BJ (cell line): ENCODE data around the gene ZNF618. TPM values are rescaled to one million over a fixed set of nuclear protein-coding genes. Genes with fewer than 3 reads are reported as not detected.

Experiments used
- CTCF ChIA-PET: fragments of 350-600 bp; formaldehyde crosslinking; extraction: SDS; loops from one replicate; lab custom pipeline; 2021; ENCODE audit warnings: antibody characterized with exemption, inconsistent platforms; lab: Yijun Ruan, JAX
- POLR2A ChIA-PET: fragments of 300-600 bp; sonication (Branson Sonifier 250); formaldehyde crosslinking; extraction: SDS; loops from one replicate; lab custom pipeline; 2021; ENCODE audit warnings: antibody characterized with exemption; lab: Charles Lee
- DNase-seq: peaks from one replicate; pipeline ENCODE4 v3.0.0-alpha.2; 2011; ENCODE audit warnings: low read depth
- H3K27me3 ChIP-seq: 2 replicates; pipeline ENCODE4 v1.6.0; 2011; ENCODE audit warnings: low read length; ENCODE audit not compliant: control insufficient read depth, insufficient read depth
- H3K36me3 ChIP-seq: 2 replicates; pipeline ENCODE4 v1.5.1; 2011; ENCODE audit warnings: low read length; ENCODE audit not compliant: control insufficient read depth, insufficient read depth
- H3K4me3 ChIP-seq: 2 replicates; pipeline ENCODE4 v1.5.1; 2011; ENCODE audit warnings: low read depth, mild to moderate bottlenecking, control low read depth, low read length
- polyA plus RNA-seq: library from polyadenylated mRNA; depleted of rRNA; stranded (reverse); fragments of >200 nt; gene quantifications from 2 replicates; pipeline ENCODE4 v1.2.3, GENCODE V29; 2011
- TF ChIP-seq, protein P1 (sequence below): IDR thresholded peaks from 2 replicates; pipeline ENCODE4 v1.5.1; 2011; ENCODE audit warnings: low read depth, mild to moderate bottlenecking, control low read depth, inconsistent platforms, low read length, moderate library complexity; ENCODE audit not compliant: insufficient read depth

ZNF618 gene
- polyA plus RNA-seq, 1 experiment, result 5.4 TPM

DNA sequence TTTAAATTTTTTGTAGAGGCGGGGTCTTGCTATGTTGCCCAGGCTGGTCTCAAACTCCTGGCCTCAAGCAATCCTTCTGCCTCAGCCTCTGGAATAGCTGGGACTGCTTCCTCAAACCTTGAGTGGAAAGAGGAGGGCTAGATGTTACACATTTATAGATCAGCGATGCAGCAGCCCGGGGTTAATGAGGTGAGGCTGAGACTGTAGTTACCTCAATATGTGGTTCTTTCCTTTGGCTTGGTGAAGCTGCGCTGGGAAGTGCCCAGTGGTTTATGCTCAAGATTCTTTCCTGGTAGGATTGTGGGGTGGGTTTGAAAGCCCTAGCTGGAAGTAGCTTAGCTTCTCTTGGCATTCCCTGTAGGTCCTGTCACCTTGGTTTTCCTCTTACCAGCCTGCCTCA lies 22.5 kb downstream of the ZNF618 start:
- POLR2A ChIA-PET, result no interaction called here

GRCh38 chr9:113899205-113899604 lies 23.1 kb downstream of the ZNF618 start:
- no peak overlapping the region for H3K4me3 ChIP-seq
- no peaks in the 10 kb centered on the region; the same call in 1 of the 2 replicates for H3K36me3 ChIP-seq
- ChIA-PET CTCF (interaction anchor here (1.7 kb wide), 1 partner anchor 53 kb away, joined by 3 read pairs; no protein-coding TSS in a partner anchor), POLR2A (no interaction called here)
- TF ChIP-seq, protein P1, sequence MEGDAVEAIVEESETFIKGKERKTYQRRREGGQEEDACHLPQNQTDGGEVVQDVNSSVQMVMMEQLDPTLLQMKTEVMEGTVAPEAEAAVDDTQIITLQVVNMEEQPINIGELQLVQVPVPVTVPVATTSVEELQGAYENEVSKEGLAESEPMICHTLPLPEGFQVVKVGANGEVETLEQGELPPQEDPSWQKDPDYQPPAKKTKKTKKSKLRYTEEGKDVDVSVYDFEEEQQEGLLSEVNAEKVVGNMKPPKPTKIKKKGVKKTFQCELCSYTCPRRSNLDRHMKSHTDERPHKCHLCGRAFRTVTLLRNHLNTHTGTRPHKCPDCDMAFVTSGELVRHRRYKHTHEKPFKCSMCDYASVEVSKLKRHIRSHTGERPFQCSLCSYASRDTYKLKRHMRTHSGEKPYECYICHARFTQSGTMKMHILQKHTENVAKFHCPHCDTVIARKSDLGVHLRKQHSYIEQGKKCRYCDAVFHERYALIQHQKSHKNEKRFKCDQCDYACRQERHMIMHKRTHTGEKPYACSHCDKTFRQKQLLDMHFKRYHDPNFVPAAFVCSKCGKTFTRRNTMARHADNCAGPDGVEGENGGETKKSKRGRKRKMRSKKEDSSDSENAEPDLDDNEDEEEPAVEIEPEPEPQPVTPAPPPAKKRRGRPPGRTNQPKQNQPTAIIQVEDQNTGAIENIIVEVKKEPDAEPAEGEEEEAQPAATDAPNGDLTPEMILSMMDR, result no peak
- DNase-seq, result no peak
- no peaks in the 10 kb centered on the region for H3K27me3 ChIP-seq

More for the DNA sequence above, 22.5 kb downstream of the ZNF618 start:
- TF ChIP-seq, protein P1, result no peak
- H3K36me3 ChIP-seq, result no peaks in the 10 kb centered on the region; the same call in 1 of the 2 replicates
- DNase-seq, result no peak
- no peak overlapping the region for H3K4me3 ChIP-seq
- CTCF ChIA-PET, result interaction anchor here (1.7 kb wide), 1 partner anchor 53 kb away, joined by 3 read pairs; no protein-coding TSS in a partner anchor
- H3K27me3 ChIP-seq, result no peaks in the 10 kb centered on the region

DNA sequence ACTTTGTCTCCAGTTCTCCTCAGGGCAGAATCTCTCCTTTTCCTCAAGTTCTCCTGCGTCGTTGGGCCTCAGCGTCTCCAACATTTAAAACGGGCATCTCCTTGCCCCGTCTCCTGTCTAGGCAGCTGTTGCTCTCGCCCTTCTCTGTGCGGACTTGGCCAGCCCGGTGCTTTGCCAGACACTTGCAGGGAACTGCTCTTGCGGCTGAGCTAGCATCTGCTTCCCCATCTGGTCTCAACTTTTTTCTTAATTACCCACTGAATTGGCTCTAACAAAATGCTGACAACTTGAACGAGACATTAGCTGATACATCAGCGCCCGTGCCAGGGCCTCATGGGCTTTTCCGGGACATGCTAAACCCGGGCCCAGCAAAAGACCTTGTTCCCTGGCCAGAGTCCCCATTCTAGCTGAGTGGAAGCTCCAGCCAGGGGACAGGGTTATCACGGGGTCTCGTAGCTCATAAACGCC lies 25.1 kb downstream of the ZNF618 start:
- Histone ChIP-seq H3K27me3 (no peaks in the 10 kb centered on the region), H3K4me3 (no peak overlapping the region), H3K36me3 (no peaks in the 10 kb centered on the region; the same call in 1 of the 2 replicates)
- ChIA-PET CTCF (interaction anchor here (1.1 kb wide), 1 partner anchor 23 kb away, joined by 4 read pairs; no protein-coding TSS in a partner anchor), POLR2A (no interaction called here)
- TF ChIP-seq, protein P1, result no peak
- no peak for DNase-seq

DNA sequence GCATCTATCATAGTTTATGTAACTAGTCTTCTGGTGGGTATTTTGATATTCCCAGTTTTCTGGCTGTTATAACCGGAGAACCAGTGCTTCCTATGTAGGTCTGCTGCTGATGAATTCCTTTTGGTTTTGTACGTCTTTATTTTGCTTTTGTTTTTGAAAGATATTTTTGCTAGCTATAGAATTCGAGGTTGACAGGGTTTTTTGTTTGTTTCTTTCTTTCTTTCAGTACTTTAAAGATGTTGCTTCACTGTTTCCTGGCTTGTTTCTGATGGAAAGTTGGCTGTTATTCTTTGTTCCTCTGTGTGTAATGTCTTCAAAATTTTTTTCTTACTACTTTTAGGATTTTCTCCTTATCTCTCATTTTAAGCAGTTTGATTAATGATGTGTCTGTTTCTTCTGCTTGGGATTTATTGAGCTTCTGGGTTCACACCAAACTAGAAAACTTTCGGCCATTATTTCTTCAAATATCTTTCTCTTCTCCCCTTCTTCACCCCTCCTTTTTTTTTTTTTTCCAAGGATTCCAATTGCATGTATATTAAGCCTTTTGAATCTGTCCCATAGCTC lies 27.5 kb downstream of the ZNF618 start:
- no peak overlapping the region for H3K4me3 ChIP-seq
- TF ChIP-seq, protein P1, result no peak
- no peaks in the 10 kb centered on the region; the same call in 1 of the 2 replicates for H3K36me3 ChIP-seq
- no peaks in the 10 kb centered on the region for H3K27me3 ChIP-seq
- no peak for DNase-seq
- ChIA-PET CTCF (interaction anchor here (1.4 kb wide), 1 partner anchor 10 kb away, joined by 6 read pairs; no protein-coding TSS in a partner anchor), POLR2A (no interaction called here)

GRCh38 chr9:113906411-113907110 lies 30.5 kb downstream of the ZNF618 start:
- no peak overlapping the region for H3K4me3 ChIP-seq
- ChIA-PET CTCF (no interaction called here), POLR2A (interaction anchor here (0.7 kb wide), 1 partner anchor 1308 kb away, joined by 3 read pairs; no protein-coding TSS in a partner anchor)
- no peaks in the 10 kb centered on the region for H3K36me3 ChIP-seq
- DNase-seq, result no peak
- TF ChIP-seq, protein P1, result no peak
- no peaks in the 10 kb centered on the region for H3K27me3 ChIP-seq
